K562 treated with DMSO at 1 percent for 24 hours (cell line): ENCODE measurements around the gene MYO3A. TPM values are rescaled to one million over a fixed set of nuclear protein-coding genes. Genes with fewer than 3 reads are reported as not detected.

Experiments used
- total RNA-seq: library from RNA; unstranded; fragments of 300-600 nt; gene quantifications from 2 replicates; pipeline ENCODE4 v1.2.3, GENCODE V29; 2022; ENCODE audit warnings: low read depth; ENCODE audit not compliant: insufficient read depth

Gene MYO3A
- not detected in 2 replicates for total RNA-seq

GRCh38 chr10:25933653-25934608 lies at the start of gene MYO3A:
TSS of gene MYO3A (plus strand) at chr10:25934229. CDS start at chr10:25952111, 17,882 bp downstream.

GRCh38 chr10:26216585-26217395 lies 282.8 kb downstream of the MYO3A start, which contains the start of gene GAD2:
TSS of gene GAD2 (plus strand) at chr10:26216774. CDS start at chr10:26216810, 36 bp downstream.

